Peyer's patch (tissue), 4 donors: ENCODE data around the gene RNF149.

Experiments used
- POLR2A ChIP-seq, 2 donors: fragments of 450-650 bp; IDR thresholded peaks; one replicate each; pipeline ENCODE4 v1.5.1; 2017; ENCODE audit warnings: antibody characterized with exemption in 2 of 2, mild to moderate bottlenecking in 2 of 2, moderate library complexity in 2 of 2
- TF ChIP-seq, protein P1 (sequence below), 6 experiments: fragments of 450-650 bp in 4 of 6; fragments of 200-600 bp in 2 of 6; sonication (generic) in 1 of 6; IDR thresholded peaks; one replicate each; pipeline ENCODE4 v1.5.1; 2017 to 2019; ENCODE audit warnings: antibody characterized with exemption in 6 of 6, mild to moderate bottlenecking in 3 of 6, moderate library complexity in 1 of 6

DNA sequence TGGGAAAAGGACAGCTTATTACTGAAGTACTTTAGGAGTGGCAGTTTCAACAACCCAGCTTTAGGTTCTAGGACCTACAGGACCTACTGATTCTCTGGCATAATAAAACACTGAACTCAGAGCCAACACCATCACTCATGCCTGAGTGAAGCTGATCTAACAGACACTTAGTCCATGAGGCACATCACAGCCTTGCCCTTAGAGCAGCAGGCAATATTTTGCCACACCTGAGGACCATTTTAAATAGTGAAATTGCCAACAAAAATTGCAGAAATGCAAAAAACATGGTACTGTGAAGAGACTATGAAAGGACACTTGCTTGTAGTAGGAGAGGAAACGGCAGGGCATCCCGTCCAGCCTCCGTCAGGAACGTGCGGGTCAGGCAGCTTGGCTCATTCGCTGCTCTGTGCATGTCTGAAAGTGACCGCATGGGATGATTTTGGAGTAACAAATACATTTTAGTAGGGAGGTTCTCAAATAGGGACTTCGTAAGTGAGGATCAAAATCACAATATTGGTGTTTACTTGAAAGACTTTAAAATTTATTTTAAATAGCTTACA lies 37.7 kb downstream of the RNF149 start:
- TF ChIP-seq, protein P1, sequence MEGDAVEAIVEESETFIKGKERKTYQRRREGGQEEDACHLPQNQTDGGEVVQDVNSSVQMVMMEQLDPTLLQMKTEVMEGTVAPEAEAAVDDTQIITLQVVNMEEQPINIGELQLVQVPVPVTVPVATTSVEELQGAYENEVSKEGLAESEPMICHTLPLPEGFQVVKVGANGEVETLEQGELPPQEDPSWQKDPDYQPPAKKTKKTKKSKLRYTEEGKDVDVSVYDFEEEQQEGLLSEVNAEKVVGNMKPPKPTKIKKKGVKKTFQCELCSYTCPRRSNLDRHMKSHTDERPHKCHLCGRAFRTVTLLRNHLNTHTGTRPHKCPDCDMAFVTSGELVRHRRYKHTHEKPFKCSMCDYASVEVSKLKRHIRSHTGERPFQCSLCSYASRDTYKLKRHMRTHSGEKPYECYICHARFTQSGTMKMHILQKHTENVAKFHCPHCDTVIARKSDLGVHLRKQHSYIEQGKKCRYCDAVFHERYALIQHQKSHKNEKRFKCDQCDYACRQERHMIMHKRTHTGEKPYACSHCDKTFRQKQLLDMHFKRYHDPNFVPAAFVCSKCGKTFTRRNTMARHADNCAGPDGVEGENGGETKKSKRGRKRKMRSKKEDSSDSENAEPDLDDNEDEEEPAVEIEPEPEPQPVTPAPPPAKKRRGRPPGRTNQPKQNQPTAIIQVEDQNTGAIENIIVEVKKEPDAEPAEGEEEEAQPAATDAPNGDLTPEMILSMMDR (IDR thresholded peaks at IDR 0.05): no peak
- no peak for TF ChIP-seq POLR2A (IDR thresholded peaks at IDR 0.05)
